Fibroblast of lung (primary cell): ENCODE results near the gene CAPN2. TPM values are rescaled to one million over a fixed set of nuclear protein-coding genes. Genes with fewer than 3 reads are reported as not detected.

Experiments used
- DNase-seq, 2 donors: peaks; one replicate each; pipeline versions ENCODE4 v3.0.0 to v3.0.0-alpha.2; 2010; ENCODE audit warnings: low read depth in 2 of 2
- H2AFZ ChIP-seq: 2 replicates; pipeline ENCODE4 v1.5.1; 2012; ENCODE audit warnings: low read length, control low read depth, inconsistent platforms
- H3K27ac ChIP-seq: 2 replicates; pipeline ENCODE4 v1.5.1; 2011; ENCODE audit warnings: low read length, control low read depth; ENCODE audit not compliant: insufficient read depth
- H3K27me3 ChIP-seq: 2 replicates; pipeline ENCODE4 v1.5.1; 2011; ENCODE audit warnings: mild to moderate bottlenecking, low read length; ENCODE audit not compliant: control insufficient read depth, insufficient read depth
- H3K36me3 ChIP-seq: 2 replicates; pipeline ENCODE4 v1.5.1; 2011; ENCODE audit warnings: low read length; ENCODE audit not compliant: control insufficient read depth, insufficient read depth
- H3K4me1 ChIP-seq: 2 replicates; pipeline ENCODE4 v1.5.1; 2011; ENCODE audit warnings: low read length; ENCODE audit not compliant: control insufficient read depth, insufficient read depth; ENCODE audit errors: extremely low read depth
- H3K4me2 ChIP-seq: 2 replicates; pipeline ENCODE4 v1.5.1; 2011; ENCODE audit warnings: low read length, control low read depth; ENCODE audit not compliant: insufficient read depth; ENCODE audit errors: extremely low read depth
- H3K4me3 ChIP-seq, 4 experiments: fragments of 200-600 bp in 1 of 4; sonication (generic) in 1 of 4; replicated peaks in 1 of 4; 2 replicates each; pipeline ENCODE4 v1.5.1; 2011 to 2016; ENCODE audit warnings: low read length in 4 of 4, low read depth in 3 of 4, mild to moderate bottlenecking in 3 of 4, control low read depth in 2 of 4, inconsistent platforms in 1 of 4, mixed read lengths in 1 of 4; ENCODE audit not compliant: insufficient read depth in 1 of 4; ENCODE audit errors: control extremely low read depth in 1 of 4
- H3K79me2 ChIP-seq: 2 replicates; pipeline ENCODE4 v1.5.1; 2012; ENCODE audit warnings: mild to moderate bottlenecking, low read length, inconsistent platforms; ENCODE audit not compliant: control insufficient read depth, insufficient read depth
- H3K9ac ChIP-seq: 2 replicates; pipeline ENCODE4 v1.5.1; 2011; ENCODE audit warnings: mild to moderate bottlenecking, low read length, control low read depth; ENCODE audit not compliant: insufficient read depth
- H3K9me3 ChIP-seq: 2 replicates; pipeline ENCODE4 v1.5.1; 2012; ENCODE audit warnings: low read depth, low read length; ENCODE audit not compliant: control insufficient read depth, insufficient read depth
- H4K20me1 ChIP-seq: 2 replicates; pipeline ENCODE4 v1.5.1; 2011; ENCODE audit warnings: low read length; ENCODE audit not compliant: control insufficient read depth, insufficient read depth; ENCODE audit errors: extremely low read depth
- CTCF ChIP-seq, 2 donors: IDR thresholded peaks in 1 of 2; conservative IDR thresholded peaks in 1 of 2; 1 replicate in 1 of 2; 2 replicates in 1 of 2; pipeline ENCODE4 v1.5.1; 2011 to 2012; ENCODE audit warnings: low read length in 2 of 2, control low read depth in 1 of 2, inconsistent platforms in 1 of 2, low read depth in 1 of 2, mild to moderate bottlenecking in 1 of 2
- EZH2 ChIP-seq: IDR thresholded peaks from 2 replicates; pipeline ENCODE4 v1.5.1; 2012; ENCODE audit warnings: low read length, control low read depth, mild to moderate bottlenecking; ENCODE audit errors: missing control alignments
- polyA plus RNA-seq, 2 donors: library from polyadenylated mRNA; depleted of rRNA in 1 of 2; stranded (reverse) in 1 of 2; unstranded in 1 of 2; fragments of >200 nt; gene quantifications; 2 replicates each; pipeline ENCODE4 v1.2.1, GENCODE V29; 2011 to 2012; ENCODE audit warnings: missing spikeins in 1 of 2
- total RNA-seq: library from RNA; depleted of rRNA; stranded (reverse); fragments of >200 nt; gene quantifications from 2 replicates; pipeline ENCODE4 v1.2.1, GENCODE V29; 2014

CAPN2 gene
- total and polyA plus RNA-seq, 2 donors (not counting 1 experiment from before 2014, with no cell fraction given): 387 to 488 TPM

GRCh38 chr1:223792046-223792445 lies 79.7 kb downstream of the CAPN2 start:
- H3K9ac ChIP-seq: no peak overlapping the region
- no peaks in the 10 kb centered on the region for H3K9me3 ChIP-seq
- no peaks in the 10 kb centered on the region for H4K20me1 ChIP-seq
- no peak overlapping the region for H3K4me3 ChIP-seq
- DNase-seq: no peak
- H3K4me1 ChIP-seq: no peaks in the 10 kb centered on the region
- H3K79me2 ChIP-seq: no peaks in the 10 kb centered on the region
- no peak for TF ChIP-seq EZH2
- TF ChIP-seq CTCF (conservative IDR thresholded peaks at IDR 0.05 in 1 of 2, IDR thresholded peaks at IDR 0.05 in 1 of 2; ENCODE audit: low read depth in 1 of 2, low read length in 2 of 2): no peak
- no peak overlapping the region for H3K4me2 ChIP-seq
- H3K27me3 ChIP-seq: no peaks in the 10 kb centered on the region
- H3K36me3 ChIP-seq: peaks cover 3% of the 10 kb centered on the region
- H2AFZ ChIP-seq: no peak overlapping the region
- no peak overlapping the region for H3K27ac ChIP-seq

DNA sequence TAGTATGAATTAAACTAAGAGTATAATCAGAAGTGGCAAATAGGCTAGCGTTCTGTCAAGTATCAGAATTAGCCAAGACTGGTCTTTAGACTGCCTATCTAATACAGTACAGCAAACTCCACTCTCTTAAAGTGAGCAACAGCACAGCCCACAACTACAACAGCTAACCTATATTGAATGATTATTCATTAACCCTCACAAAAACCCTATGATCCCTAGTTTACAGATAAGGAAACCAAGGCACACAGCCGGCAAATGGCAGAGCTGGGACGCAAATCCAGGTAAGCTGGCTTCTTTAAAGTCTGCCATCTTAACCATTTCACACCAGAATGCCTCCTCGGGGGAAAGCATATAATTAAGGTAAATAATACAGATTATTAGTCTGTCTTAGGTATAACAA lies 81.4 kb downstream of the CAPN2 start:
- no peaks in the 10 kb centered on the region for H3K79me2 ChIP-seq
- peaks cover 9% of the 10 kb centered on the region for H3K36me3 ChIP-seq
- H3K9ac ChIP-seq: no peak overlapping the region
- H4K20me1 ChIP-seq: no peaks in the 10 kb centered on the region
- H3K4me2 ChIP-seq: no peak overlapping the region
- TF ChIP-seq CTCF (conservative IDR thresholded peaks at IDR 0.05 in 1 of 2, IDR thresholded peaks at IDR 0.05 in 1 of 2; ENCODE audit: low read depth in 1 of 2, low read length in 2 of 2) (no peak), EZH2 (no peak)
- H3K27ac ChIP-seq: no peak overlapping the region
- H3K4me1 ChIP-seq: no peaks in the 10 kb centered on the region
- no peak for DNase-seq
- H3K27me3 ChIP-seq: no peaks in the 10 kb centered on the region
- H2AFZ ChIP-seq: no peak overlapping the region
- no peak overlapping the region for H3K4me3 ChIP-seq
- H3K9me3 ChIP-seq: no peaks in the 10 kb centered on the region

- Histone ChIP-seq H3K27me3 (no peaks in the 10 kb centered on the region), H3K79me2 (no peaks in the 10 kb centered on the region), H3K9me3 (no peaks in the 10 kb centered on the region), H3K9ac (no peak overlapping the region), H3K4me2 (no peak overlapping the region), H4K20me1 (no peaks in the 10 kb centered on the region), H3K27ac (no peak overlapping the region), H2AFZ (no peak overlapping the region), H3K4me1 (no peaks in the 10 kb centered on the region), H3K4me3 (no peak overlapping the region), H3K36me3 (peaks cover 9% of the 10 kb centered on the region)
- no peak for TF ChIP-seq EZH2
- no peak for TF ChIP-seq CTCF (conservative IDR thresholded peaks at IDR 0.05 in 1 of 2, IDR thresholded peaks at IDR 0.05 in 1 of 2; ENCODE audit: low read depth in 1 of 2, low read length in 2 of 2)
- peak; percentile 35 to 46 for DNase-seq
These were observed 82.0 kb downstream of the CAPN2 start for GRCh38 chr1:223794136-223794880.
